ENCODE measurements around the gene PSMD13. TPM values are rescaled to one million over a fixed set of nuclear protein-coding genes. Genes with fewer than 3 reads are reported as not detected.
"Not testable (repeated sequence)": the region's sequence is repeated elsewhere in the genome, so short reads cannot be mapped to it uniquely, and the experiment has no call there.

Gene PSMD13
- total RNA-seq, 2 experiments from 2014 or later, result 220 to 228 TPM

- intact Hi-C loops (cut with micrococcal nuclease), result loop anchor here (10.0 kb wide), 1 partner anchor 48 kb away; the partner anchor contains the start of gene IFITM1
- ATAC-seq (peak; percentile 52), DNase-seq (peak; percentile 38)
- CTCF ChIA-PET, result interaction anchor here (0.9 to 3.5 kb wide), 7 partner anchors 12 to 182 kb away, joined by 3 to 31 read pairs (median 4); partner anchors contain the start of gene PGGHG
- peaks cover 37% of the 10 kb centered on the region for H3K4me1 Mint-ChIP-seq (ENCODE audit: low read depth)
- H3K27me3 Mint-ChIP-seq, result no peaks in the 10 kb centered on the region
- POLR2A ChIA-PET, result interaction anchor here (0.8 to 3.9 kb wide), 16 partner anchors 10 to 310 kb away, joined by 3 to 75 read pairs (median 4); partner anchors contain the start of genes BET1L, IFITM1, NLRP6 and PGGHG
- H3K27ac Mint-ChIP-seq, result peak overlapping the region; percentile 93
- peaks cover 3% of the 10 kb centered on the region for H3K9me3 Mint-ChIP-seq
- H3K4me3 Mint-ChIP-seq, result peak overlapping the region; percentile 71
- no peaks in the 10 kb centered on the region for H3K36me3 Mint-ChIP-seq (ENCODE audit: low read depth)
- TF ChIP-seq CTCF (IDR thresholded peaks at IDR 0.05), result no peak
Measured at GRCh38 chr11:266676-267439, 30.1 kb downstream of the PSMD13 start.

- DNase-seq (peak; percentile 78), ATAC-seq (peak; percentile 50)
- H3K36me3 Mint-ChIP-seq (ENCODE audit: low read depth), result no peaks in the 10 kb centered on the region
- ChIA-PET CTCF (interaction anchor here (0.8 to 3.5 kb wide), 8 partner anchors 9 to 182 kb away, joined by 3 to 31 read pairs (median 4); no protein-coding TSS in a partner anchor), POLR2A (interaction anchor here (0.7 to 3.9 kb wide), 21 partner anchors 9 to 310 kb away, joined by 3 to 75 read pairs (median 4); partner anchors contain the start of genes BET1L, IFITM1, NLRP6 and PGGHG)
- TF ChIP-seq CTCF (IDR thresholded peaks at IDR 0.05), result no peak
- H3K27me3 Mint-ChIP-seq, result no peaks in the 10 kb centered on the region
- H3K4me1 Mint-ChIP-seq (ENCODE audit: low read depth), result peaks cover 37% of the 10 kb centered on the region
- intact Hi-C loops (cut with micrococcal nuclease), result loop anchor here (10.0 kb wide), 1 partner anchor 47 kb away; the partner anchor contains the start of gene IFITM1
- peaks cover 3% of the 10 kb centered on the region for H3K9me3 Mint-ChIP-seq
- peak overlapping the region; percentile 89 for H3K4me3 Mint-ChIP-seq
- peak overlapping the region; percentile 98 for H3K27ac Mint-ChIP-seq
Measured at GRCh38 chr11:267491-267994, 30.8 kb downstream of the PSMD13 start.

- peak overlapping the region; percentile 98 for H3K27ac Mint-ChIP-seq
- CTCF ChIA-PET, result interaction anchor here (1.2 to 2.9 kb wide), 3 partner anchors 9 to 12 kb away, joined by 3 to 14 read pairs (median 4); no protein-coding TSS in a partner anchor
- H3K4me1 Mint-ChIP-seq (ENCODE audit: low read depth), result peaks cover 37% of the 10 kb centered on the region
- H3K9me3 Mint-ChIP-seq; H3K36me3 Mint-ChIP-seq (ENCODE audit: low read depth); H3K27me3 Mint-ChIP-seq: not testable (repeated sequence)
- POLR2A ChIA-PET, result interaction anchor here (0.7 to 3.9 kb wide), 14 partner anchors 11 to 542 kb away, joined by 3 to 75 read pairs (median 6); partner anchors contain the start of genes NLRP6, PGGHG, PSMD13 and SIRT3
- peak; percentile 84 for DNase-seq
- peak; percentile 32 for ATAC-seq
- H3K4me3 Mint-ChIP-seq, result peak overlapping the region; percentile 89
- intact Hi-C loops (cut with micrococcal nuclease), result loop anchor here (10.0 kb wide), 1 partner anchor 46 kb away; the partner anchor contains the start of gene IFITM1
Measured at GRCh38 chr11:268716-269145, 32.0 kb downstream of the PSMD13 start.

- peak overlapping the region; percentile 89 for H3K4me3 Mint-ChIP-seq
- POLR2A ChIA-PET, result interaction anchor here (0.7 to 3.9 kb wide), 9 partner anchors 11 to 542 kb away, joined by 3 to 75 read pairs (median 4); partner anchors contain the start of genes NLRP6, PSMD13 and SIRT3
- peak overlapping the region; percentile 98 for H3K27ac Mint-ChIP-seq
- H3K9me3 Mint-ChIP-seq, result peaks cover 3% of the 10 kb centered on the region
- ATAC-seq, result peak; percentile 38
- peak; percentile 46 for TF ChIP-seq CTCF (IDR thresholded peaks at IDR 0.05)
- intact Hi-C loops (cut with micrococcal nuclease), result loop anchor here (10.0 kb wide), 1 partner anchor 45 kb away; the partner anchor contains the start of gene IFITM1
- no peaks in the 10 kb centered on the region for H3K36me3 Mint-ChIP-seq (ENCODE audit: low read depth)
- no peaks in the 10 kb centered on the region for H3K27me3 Mint-ChIP-seq
- peaks cover 37% of the 10 kb centered on the region for H3K4me1 Mint-ChIP-seq (ENCODE audit: low read depth)
- CTCF ChIA-PET, result interaction anchor here (1.3 to 2.9 kb wide), 2 partner anchors 8 to 12 kb away, joined by 3 to 14 read pairs; no protein-coding TSS in a partner anchor
- peak; percentile 72 for DNase-seq
Measured at GRCh38 chr11:269146-269890, 32.5 kb downstream of the PSMD13 start.
